ENCODE measurements around the gene NARS2. TPM values are rescaled to one million over a fixed set of nuclear protein-coding genes. Genes with fewer than 3 reads are reported as not detected.

Gene NARS2
- total and polyA plus RNA-seq, 9 of the 15 experiments (the other 6 are each of a cell fraction or from before 2014, with no cell fraction given), result 26.8 to 48.0 (median 34.2) TPM

- TF ChIP-seq AFF1 (IDR thresholded peaks at IDR 0.05; ENCODE audit: low read depth in 1 of 2, partially characterized antibody in 2 of 2), result no peak
- TF ChIP-seq GMEB1 (CRISPR knock-in tag; IDR thresholded peaks at IDR 0.05), result peak; percentile 95
- TF ChIP-seq PYGO2 (tag; IDR thresholded peaks at IDR 0.05), result no peak
- TF ChIP-seq L3MBTL2 (IDR thresholded peaks at IDR 0.05), result peak; percentile 87
- no peak for TF ChIP-seq ZSCAN29 (IDR thresholded peaks at IDR 0.05)
- no peak for TF ChIP-seq ESRRB (CRISPR knock-in tag; IDR thresholded peaks at IDR 0.05; ENCODE audit: borderline replicate concordance)
- TF ChIP-seq SMAD2 (IDR thresholded peaks at IDR 0.05; ENCODE audit: low read depth, low read length), result no peak
- TF ChIP-seq GTF3C2 (IDR thresholded peaks at IDR 0.05; ENCODE audit: borderline replicate concordance, extremely low read depth, insufficient read length), result no peak
- TF ChIP-seq DACH1 (IDR thresholded peaks at IDR 0.05; ENCODE audit: partially characterized antibody), result peak; percentile 8
- no peak for TF ChIP-seq ZNF280B (CRISPR knock-in tag; IDR thresholded peaks at IDR 0.05)
- TF ChIP-seq TGIF2 (CRISPR knock-in tag; IDR thresholded peaks at IDR 0.05), result peak; percentile 78; the same call in 1 of the 2 replicates
- TF ChIP-seq ZBTB9 (CRISPR knock-in tag; IDR thresholded peaks at IDR 0.05), result peak; percentile 60; the same call in 1 of the 2 replicates
These were observed at the start of gene NARS2 (continued) for GRCh38 chr11:78574386-78575381.

All from K562 (cell line).